ENCODE measurements around the gene ANK3.

ANK3 gene

DNA sequence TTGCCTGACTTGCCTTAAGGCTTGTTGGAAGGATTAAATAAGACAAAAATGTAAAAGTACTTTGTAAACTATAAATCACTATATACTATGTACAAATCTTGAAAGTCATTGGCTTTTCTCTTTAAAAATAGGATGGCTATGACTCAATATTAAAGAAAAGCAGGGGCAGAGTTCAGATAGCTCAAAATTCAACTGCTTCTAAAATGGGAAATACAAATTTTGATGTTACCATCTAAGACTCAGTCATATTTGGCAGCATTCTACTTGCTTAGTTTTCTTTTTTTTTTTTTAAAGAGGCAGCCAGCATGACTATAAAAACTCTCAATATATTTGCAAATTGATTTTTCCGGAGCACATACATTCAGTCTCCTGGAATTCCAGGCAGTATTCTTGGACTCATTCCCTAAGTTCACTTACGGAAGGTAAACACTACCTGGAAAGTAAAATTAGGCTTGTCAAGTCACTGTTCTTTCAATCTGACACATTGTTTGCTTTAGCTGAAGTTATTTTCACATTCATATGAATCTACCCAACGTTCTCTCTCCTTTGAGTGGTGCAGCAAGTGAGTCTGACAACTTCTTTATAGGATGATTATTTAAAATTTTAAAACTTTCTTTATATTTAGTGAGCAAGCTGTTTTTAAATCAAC, 349.5 kb downstream of the ANK3 start:
- TF ChIP-seq POLR2AphosphoS5 (IDR thresholded peaks at IDR 0.05; ENCODE audit: low read depth, low read length) (no peak), FOXP2 (optimal IDR thresholded peaks at IDR 0.05; ENCODE audit: borderline replicate concordance, extremely low read depth, extremely low read length, insufficient read depth) (no peak), TAF1 (IDR thresholded peaks at IDR 0.05; ENCODE audit: borderline replicate concordance, insufficient read depth, low read length) (no peak)

DNA sequence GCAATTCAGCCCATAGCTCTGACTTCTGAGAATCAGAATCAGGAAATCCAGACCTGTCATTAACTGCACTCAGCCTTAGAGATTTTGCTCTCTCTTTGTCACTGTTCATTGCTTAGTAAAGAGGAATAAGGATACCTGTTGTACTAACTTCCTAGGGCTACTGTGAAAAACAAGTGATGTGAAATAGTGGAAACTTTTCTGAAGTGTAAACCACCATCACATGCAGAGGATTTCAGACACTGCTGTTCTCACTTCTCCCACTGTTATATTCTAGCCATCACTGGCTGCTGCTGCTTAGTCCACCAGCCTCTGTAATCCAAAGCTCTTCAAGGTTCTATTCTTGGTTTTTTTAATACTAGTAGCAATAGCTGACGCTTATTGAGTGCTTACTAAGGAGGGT, 353.7 kb downstream of the ANK3 start:
- TF ChIP-seq TAF1 (IDR thresholded peaks at IDR 0.05; ENCODE audit: borderline replicate concordance, insufficient read depth, low read length) (no peak), SIN3A (IDR thresholded peaks at IDR 0.05; ENCODE audit: borderline replicate concordance, insufficient read depth, low read length) (no peak), POLR2AphosphoS5 (IDR thresholded peaks at IDR 0.05; ENCODE audit: low read depth, low read length) (no peak), FOXP2 (optimal IDR thresholded peaks at IDR 0.05; ENCODE audit: borderline replicate concordance, extremely low read depth, extremely low read length, insufficient read depth) (no peak)
- TF ChIP-seq, protein P1, sequence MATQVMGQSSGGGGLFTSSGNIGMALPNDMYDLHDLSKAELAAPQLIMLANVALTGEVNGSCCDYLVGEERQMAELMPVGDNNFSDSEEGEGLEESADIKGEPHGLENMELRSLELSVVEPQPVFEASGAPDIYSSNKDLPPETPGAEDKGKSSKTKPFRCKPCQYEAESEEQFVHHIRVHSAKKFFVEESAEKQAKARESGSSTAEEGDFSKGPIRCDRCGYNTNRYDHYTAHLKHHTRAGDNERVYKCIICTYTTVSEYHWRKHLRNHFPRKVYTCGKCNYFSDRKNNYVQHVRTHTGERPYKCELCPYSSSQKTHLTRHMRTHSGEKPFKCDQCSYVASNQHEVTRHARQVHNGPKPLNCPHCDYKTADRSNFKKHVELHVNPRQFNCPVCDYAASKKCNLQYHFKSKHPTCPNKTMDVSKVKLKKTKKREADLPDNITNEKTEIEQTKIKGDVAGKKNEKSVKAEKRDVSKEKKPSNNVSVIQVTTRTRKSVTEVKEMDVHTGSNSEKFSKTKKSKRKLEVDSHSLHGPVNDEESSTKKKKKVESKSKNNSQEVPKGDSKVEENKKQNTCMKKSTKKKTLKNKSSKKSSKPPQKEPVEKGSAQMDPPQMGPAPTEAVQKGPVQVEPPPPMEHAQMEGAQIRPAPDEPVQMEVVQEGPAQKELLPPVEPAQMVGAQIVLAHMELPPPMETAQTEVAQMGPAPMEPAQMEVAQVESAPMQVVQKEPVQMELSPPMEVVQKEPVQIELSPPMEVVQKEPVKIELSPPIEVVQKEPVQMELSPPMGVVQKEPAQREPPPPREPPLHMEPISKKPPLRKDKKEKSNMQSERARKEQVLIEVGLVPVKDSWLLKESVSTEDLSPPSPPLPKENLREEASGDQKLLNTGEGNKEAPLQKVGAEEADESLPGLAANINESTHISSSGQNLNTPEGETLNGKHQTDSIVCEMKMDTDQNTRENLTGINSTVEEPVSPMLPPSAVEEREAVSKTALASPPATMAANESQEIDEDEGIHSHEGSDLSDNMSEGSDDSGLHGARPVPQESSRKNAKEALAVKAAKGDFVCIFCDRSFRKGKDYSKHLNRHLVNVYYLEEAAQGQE (IDR thresholded peaks at IDR 0.05; ENCODE audit: insufficient read depth in 1 of 2, low read depth in 2 of 2, low read length in 2 of 2): no peak

DNA sequence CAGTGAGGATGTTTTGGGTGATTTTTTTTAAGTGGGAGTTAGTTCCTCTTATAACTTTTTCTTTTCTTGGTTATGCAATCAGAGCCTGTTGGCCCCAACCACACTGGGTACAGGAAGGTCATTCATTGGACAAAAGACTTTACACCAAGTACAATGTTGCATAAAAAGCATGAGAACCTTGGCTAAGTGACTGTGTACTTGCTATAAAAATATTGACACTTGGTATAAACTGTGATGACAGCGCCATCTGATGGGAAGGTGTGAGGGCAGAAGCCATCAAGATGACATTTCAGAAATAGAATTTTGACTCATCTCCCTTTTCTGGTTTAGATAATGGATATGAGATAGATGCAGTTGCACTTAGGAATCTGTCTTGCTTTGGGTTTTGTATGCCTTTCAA, 357.0 kb downstream of the ANK3 start:
- TF ChIP-seq FOXP2 (optimal IDR thresholded peaks at IDR 0.05; ENCODE audit: borderline replicate concordance, extremely low read depth, extremely low read length, insufficient read depth): no peak
- TF ChIP-seq POLR2AphosphoS5 (IDR thresholded peaks at IDR 0.05; ENCODE audit: low read depth, low read length): no peak
- no peak for TF ChIP-seq TAF1 (IDR thresholded peaks at IDR 0.05; ENCODE audit: borderline replicate concordance, insufficient read depth, low read length)
- TF ChIP-seq SIN3A (IDR thresholded peaks at IDR 0.05; ENCODE audit: borderline replicate concordance, insufficient read depth, low read length): no peak

DNA sequence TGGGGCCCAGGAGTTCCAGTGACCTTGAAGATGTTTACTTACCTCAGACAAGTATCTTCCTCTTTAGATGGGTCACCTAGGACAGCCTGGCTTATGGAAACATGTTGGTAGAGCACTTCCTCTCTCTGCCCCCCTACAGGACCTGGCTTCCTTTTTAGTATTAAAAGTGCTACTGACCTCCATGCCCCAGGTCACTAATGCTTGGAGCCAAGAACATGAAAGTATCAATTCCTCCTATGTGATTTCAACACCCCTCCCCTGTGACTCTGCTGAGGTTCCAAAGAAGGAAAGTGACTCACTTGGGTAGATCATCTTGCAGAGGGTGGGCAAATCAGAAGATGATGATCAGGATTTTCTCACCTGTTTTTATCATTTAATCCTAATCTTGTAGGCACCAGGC, 358.0 kb downstream of the ANK3 start:
- TF ChIP-seq, protein P1 (IDR thresholded peaks at IDR 0.05; ENCODE audit: insufficient read depth in 1 of 2, low read depth in 2 of 2, low read length in 2 of 2): no peak
- TF ChIP-seq POLR2AphosphoS5 (IDR thresholded peaks at IDR 0.05; ENCODE audit: low read depth, low read length): no peak
- no peak for TF ChIP-seq SIN3A (IDR thresholded peaks at IDR 0.05; ENCODE audit: borderline replicate concordance, insufficient read depth, low read length)
- TF ChIP-seq TAF1 (IDR thresholded peaks at IDR 0.05; ENCODE audit: borderline replicate concordance, insufficient read depth, low read length): no peak
- no peak for TF ChIP-seq FOXP2 (optimal IDR thresholded peaks at IDR 0.05; ENCODE audit: borderline replicate concordance, extremely low read depth, extremely low read length, insufficient read depth)

DNA sequence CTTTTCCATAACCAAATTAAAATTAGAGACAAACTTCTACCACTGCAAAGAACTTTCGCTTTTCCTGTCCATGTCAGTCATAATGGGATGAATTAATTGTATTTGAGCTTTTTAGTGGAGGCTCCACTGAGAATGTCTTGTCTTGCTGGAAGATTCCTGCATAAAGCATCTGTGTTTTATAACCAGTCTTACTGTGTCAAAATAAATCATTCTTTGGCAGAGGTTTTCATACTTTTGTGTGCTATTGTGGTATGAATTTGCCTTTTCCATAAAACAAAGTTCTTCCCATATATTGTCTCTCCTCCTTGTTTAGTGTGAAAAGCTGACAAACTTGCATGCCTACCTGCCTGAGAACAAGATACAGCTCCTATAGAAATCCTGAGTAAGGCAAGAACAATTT, 358.5 kb downstream of the ANK3 start:
- TF ChIP-seq TAF1 (IDR thresholded peaks at IDR 0.05; ENCODE audit: borderline replicate concordance, insufficient read depth, low read length) (no peak), SIN3A (IDR thresholded peaks at IDR 0.05; ENCODE audit: borderline replicate concordance, insufficient read depth, low read length) (no peak), FOXP2 (optimal IDR thresholded peaks at IDR 0.05; ENCODE audit: borderline replicate concordance, extremely low read depth, extremely low read length, insufficient read depth) (no peak), POLR2AphosphoS5 (IDR thresholded peaks at IDR 0.05; ENCODE audit: low read depth, low read length) (no peak)
- TF ChIP-seq, protein P1 (IDR thresholded peaks at IDR 0.05; ENCODE audit: insufficient read depth in 1 of 2, low read depth in 2 of 2, low read length in 2 of 2): no peak

DNA sequence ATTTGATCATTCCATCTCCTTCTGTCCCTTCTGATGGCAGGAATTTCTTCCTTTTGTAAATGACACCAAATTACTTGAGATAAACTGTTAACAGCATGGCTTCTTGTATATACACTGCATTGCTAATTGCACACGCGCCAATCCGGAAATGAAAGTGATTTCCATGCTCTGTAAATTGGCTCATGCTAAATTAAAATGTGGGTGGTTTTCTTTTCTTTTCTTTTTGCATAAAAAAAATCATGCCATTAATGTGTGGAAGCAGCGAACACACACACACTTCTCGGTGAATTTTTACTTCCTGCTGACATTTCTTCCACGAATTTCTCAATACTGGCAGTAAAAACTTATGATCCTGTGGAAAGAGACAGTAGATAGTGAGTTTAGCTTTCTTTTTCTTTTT, 360.2 kb downstream of the ANK3 start:
- TF ChIP-seq FOXP2 (optimal IDR thresholded peaks at IDR 0.05; ENCODE audit: borderline replicate concordance, extremely low read depth, extremely low read length, insufficient read depth) (no peak), POLR2AphosphoS5 (IDR thresholded peaks at IDR 0.05; ENCODE audit: low read depth, low read length) (no peak), TAF1 (IDR thresholded peaks at IDR 0.05; ENCODE audit: borderline replicate concordance, insufficient read depth, low read length) (no peak), SIN3A (IDR thresholded peaks at IDR 0.05; ENCODE audit: borderline replicate concordance, insufficient read depth, low read length) (no peak)
- TF ChIP-seq, protein P1 (IDR thresholded peaks at IDR 0.05; ENCODE audit: insufficient read depth in 1 of 2, low read depth in 2 of 2, low read length in 2 of 2): no peak
